HCEC 1CT (cell line): ENCODE data around the gene SLITRK2.

Experiments
- DNase-seq: peaks from one replicate; pipeline ENCODE4 v3.0.0-alpha.2; 2017

The SLITRK2 gene

DNA sequence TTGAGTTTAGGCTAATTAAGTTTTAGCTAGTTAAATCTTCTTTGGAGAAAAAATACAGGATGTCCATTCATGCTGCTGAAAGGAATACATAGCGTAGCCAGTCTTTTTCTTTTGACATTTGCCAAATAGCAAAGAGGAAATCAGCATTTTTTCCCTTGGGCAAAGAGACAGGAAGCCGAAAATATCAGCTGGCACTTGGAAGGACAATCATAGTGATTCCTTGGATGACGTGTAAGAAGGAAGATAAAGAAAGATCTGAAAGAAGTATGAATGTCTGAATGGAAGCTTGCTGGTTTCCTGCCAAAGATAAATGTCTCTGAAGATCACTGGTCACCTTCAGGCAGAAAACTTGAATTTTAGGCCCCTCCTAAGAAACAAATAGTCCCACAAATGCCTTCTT, 44.2 kb downstream of the SLITRK2 start:
- DNase-seq = no peak

DNA sequence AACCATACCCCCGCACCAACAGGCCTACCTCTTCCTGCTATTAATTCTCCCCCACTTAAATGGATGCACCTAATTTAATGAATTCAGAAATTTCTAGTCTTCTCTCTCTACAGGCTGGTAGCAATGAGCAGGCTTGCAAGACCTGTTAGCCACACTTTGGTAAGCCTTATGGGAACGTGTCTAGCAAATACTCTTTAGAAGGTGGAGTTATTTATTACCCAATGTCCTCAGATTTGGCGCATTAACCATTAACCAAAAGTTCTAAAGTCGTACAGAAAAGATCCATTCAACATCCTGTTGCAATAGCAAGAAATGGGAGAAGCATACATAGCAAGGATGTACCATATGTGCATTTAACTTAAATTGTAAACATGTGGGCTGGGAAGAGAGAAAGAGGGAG, 47.5 kb downstream of the SLITRK2 start:
- no peak for DNase-seq
